Measurements from ENCODE around the gene ARID2.

ARID2 gene

DNA sequence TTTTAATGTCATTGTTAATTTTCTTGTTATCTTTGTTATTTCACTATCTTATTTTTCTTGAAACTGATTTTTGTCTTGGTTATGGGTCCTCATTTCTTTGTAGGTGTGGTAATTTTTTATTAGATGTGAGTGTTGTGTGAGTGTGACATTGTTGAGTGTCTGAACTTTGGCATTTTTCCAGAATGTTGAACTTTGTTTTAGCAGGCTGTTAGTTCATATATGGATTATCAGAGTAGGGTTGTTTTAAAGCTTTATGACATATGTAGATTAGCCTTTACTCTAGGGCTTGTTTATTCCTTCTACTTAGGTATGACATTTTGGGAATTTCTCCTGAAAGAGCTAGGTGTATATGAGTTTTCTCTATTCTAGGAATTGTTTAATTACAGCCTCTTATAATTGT, 103.9 kb downstream of the ARID2 start:
- Histone ChIP-seq H3K14ac (ENCODE audit: low read length) (no peak overlapping the region), H3K4me2 (ENCODE audit: insufficient read depth, low read length, poor library complexity, severe bottlenecking) (no peak overlapping the region), H3K4me1 (ENCODE audit: control insufficient read depth in 2 of 2, insufficient read depth in 1 of 2, low read depth in 1 of 2, low read length in 2 of 2) (no peaks in the 10 kb centered on the region), H3K4me3 (ENCODE audit: low read length in 2 of 2) (no peak overlapping the region), H3K36me3 (replicated peaks in 1 of 2; ENCODE audit: control insufficient read depth in 2 of 2, insufficient read depth in 2 of 2, low read length in 2 of 2) (peaks cover 5 to 85% of the 10 kb centered on the region in 2 donors), H2BK120ac (ENCODE audit: low read depth, low read length) (no peak overlapping the region), H2AK5ac (ENCODE audit: low read depth, low read length) (no peak overlapping the region), H3K9me3 (replicated peaks in 1 of 2; ENCODE audit: control insufficient read depth in 2 of 2, insufficient read depth in 1 of 2, low read depth in 1 of 2, low read length in 2 of 2) (peaks cover 0 to 32% of the 10 kb centered on the region in 2 donors), H2AFZ (ENCODE audit: low read length) (no peak overlapping the region), H4K8ac (ENCODE audit: low read depth, low read length) (no peak overlapping the region), H4K91ac (ENCODE audit: low read depth, low read length, poor library complexity) (no peak overlapping the region), H3K27me3 (ENCODE audit: control insufficient read depth in 3 of 3, insufficient read depth in 3 of 3, low read depth in 1 of 3, low read length in 3 of 3) (no peaks in the 10 kb centered on the region), H2BK12ac (ENCODE audit: low read length) (no peak overlapping the region), H3K9ac (ENCODE audit: low read depth, low read length, poor library complexity) (no peak overlapping the region), H2BK5ac (ENCODE audit: low read length) (no peak overlapping the region), H3K23ac (ENCODE audit: low read depth, low read length, poor library complexity) (no peak overlapping the region), H2BK15ac (ENCODE audit: low read length) (no peak overlapping the region), H3K4ac (ENCODE audit: low read length) (no peak overlapping the region), H3K18ac (ENCODE audit: low read length) (no peak overlapping the region), H3K27ac (replicated peaks; ENCODE audit: low read length) (no peak overlapping the region), H3K79me1 (ENCODE audit: low read depth, low read length) (no peaks in the 10 kb centered on the region)
- DNase-seq (ENCODE audit: low spot score): no peak

DNA sequence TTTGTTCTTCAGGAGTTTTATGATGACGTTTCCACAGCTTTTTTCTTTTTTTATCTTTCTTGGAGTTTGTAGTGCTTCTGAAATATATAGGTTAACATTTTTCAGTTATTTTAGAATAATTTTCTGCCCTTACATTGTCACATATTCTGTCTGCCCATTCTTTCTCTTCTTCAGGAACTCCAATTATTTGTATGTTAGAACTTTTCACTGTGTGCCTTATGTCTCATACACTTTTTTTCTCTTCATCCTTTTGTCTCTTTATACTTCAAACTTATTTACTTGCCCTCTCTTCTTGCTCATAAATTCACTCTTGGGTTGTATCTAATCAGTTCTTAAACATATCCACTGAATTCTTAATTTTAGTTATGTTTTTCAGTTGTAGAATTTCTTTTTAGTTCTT, 105.3 kb downstream of the ARID2 start:
- H2BK120ac ChIP-seq (ENCODE audit: low read depth, low read length): no peak overlapping the region
- H2BK12ac ChIP-seq (ENCODE audit: low read length): no peak overlapping the region
- H3K4me1 ChIP-seq (ENCODE audit: control insufficient read depth in 2 of 2, insufficient read depth in 1 of 2, low read depth in 1 of 2, low read length in 2 of 2): no peaks in the 10 kb centered on the region
- H3K4ac ChIP-seq (ENCODE audit: low read length): no peak overlapping the region
- peaks cover 0 to 24% of the 10 kb centered on the region in 2 donors for H3K9me3 ChIP-seq (replicated peaks in 1 of 2; ENCODE audit: control insufficient read depth in 2 of 2, insufficient read depth in 1 of 2, low read depth in 1 of 2, low read length in 2 of 2)
- no peak overlapping the region for H2AFZ ChIP-seq (ENCODE audit: low read length)
- H4K91ac ChIP-seq (ENCODE audit: low read depth, low read length, poor library complexity): no peak overlapping the region
- H3K79me1 ChIP-seq (ENCODE audit: low read depth, low read length): no peaks in the 10 kb centered on the region
- no CpG with 5 or more reads among the region's 1 CpG for WGBS, 2 donors (ENCODE audit: extremely low coverage in 2 of 2, insufficient read length in 2 of 2, insufficient replicate concordance in 1 of 2)
- H3K9ac ChIP-seq (ENCODE audit: low read depth, low read length, poor library complexity): no peak overlapping the region
- H3K27me3 ChIP-seq (ENCODE audit: control insufficient read depth in 3 of 3, insufficient read depth in 3 of 3, low read depth in 1 of 3, low read length in 3 of 3): no peaks in the 10 kb centered on the region
- no peak overlapping the region for H3K4me3 ChIP-seq (ENCODE audit: low read length in 2 of 2)
- H3K36me3 ChIP-seq (replicated peaks in 1 of 2; ENCODE audit: control insufficient read depth in 2 of 2, insufficient read depth in 2 of 2, low read length in 2 of 2): peaks cover 8 to 87% of the 10 kb centered on the region in 2 donors
- no peak overlapping the region for H3K27ac ChIP-seq (replicated peaks; ENCODE audit: low read length)
- H3K18ac ChIP-seq (ENCODE audit: low read length): no peak overlapping the region
- no peak overlapping the region for H3K23ac ChIP-seq (ENCODE audit: low read depth, low read length, poor library complexity)
- H2BK15ac ChIP-seq (ENCODE audit: low read length): no peak overlapping the region
- no peak overlapping the region for H2AK5ac ChIP-seq (ENCODE audit: low read depth, low read length)
- H2BK5ac ChIP-seq (ENCODE audit: low read length): no peak overlapping the region
- no peak overlapping the region for H3K4me2 ChIP-seq (ENCODE audit: insufficient read depth, low read length, poor library complexity, severe bottlenecking)
- no peak overlapping the region for H4K8ac ChIP-seq (ENCODE audit: low read depth, low read length)
- no peak overlapping the region for H3K14ac ChIP-seq (ENCODE audit: low read length)
- no peak for DNase-seq (ENCODE audit: low spot score)

DNA sequence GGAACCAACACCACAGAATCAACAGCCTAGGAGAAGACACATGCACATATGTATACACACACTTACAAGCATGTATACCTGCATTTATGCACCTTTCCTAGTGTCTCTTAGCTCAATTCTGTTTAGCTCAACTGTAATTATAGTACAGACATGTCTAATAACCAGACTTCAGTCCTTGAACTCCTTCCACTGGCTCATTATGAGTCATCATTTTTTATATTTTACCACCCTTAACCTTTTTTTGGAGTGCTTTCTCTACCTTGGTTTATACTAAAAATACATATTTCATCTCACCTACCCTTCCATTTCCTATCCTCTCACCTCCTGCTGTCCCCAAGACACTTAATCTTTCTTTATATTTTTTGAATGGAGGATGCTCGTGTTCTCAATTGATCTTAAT, 110.4 kb downstream of the ARID2 start:
- Histone ChIP-seq H2BK120ac (ENCODE audit: low read depth, low read length) (no peak overlapping the region), H2BK15ac (ENCODE audit: low read length) (no peak overlapping the region), H3K14ac (ENCODE audit: low read length) (no peak overlapping the region), H3K27me3 (ENCODE audit: control insufficient read depth in 3 of 3, insufficient read depth in 3 of 3, low read depth in 1 of 3, low read length in 3 of 3) (no peaks in the 10 kb centered on the region), H3K9ac (ENCODE audit: low read depth, low read length, poor library complexity) (no peak overlapping the region), H3K27ac (replicated peaks; ENCODE audit: low read length) (no peak overlapping the region), H4K8ac (ENCODE audit: low read depth, low read length) (no peak overlapping the region), H2BK12ac (ENCODE audit: low read length) (no peak overlapping the region), H3K4me3 (ENCODE audit: low read length in 2 of 2) (no peak overlapping the region), H3K23ac (ENCODE audit: low read depth, low read length, poor library complexity) (no peak overlapping the region), H3K4me2 (ENCODE audit: insufficient read depth, low read length, poor library complexity, severe bottlenecking) (no peak overlapping the region), H3K4ac (ENCODE audit: low read length) (no peak overlapping the region), H2BK5ac (ENCODE audit: low read length) (no peak overlapping the region), H2AK5ac (ENCODE audit: low read depth, low read length) (no peak overlapping the region), H2AFZ (ENCODE audit: low read length) (no peak overlapping the region), H3K9me3 (replicated peaks in 1 of 2; ENCODE audit: control insufficient read depth in 2 of 2, insufficient read depth in 1 of 2, low read depth in 1 of 2, low read length in 2 of 2) (peaks cover 0 to 1% of the 10 kb centered on the region in 2 donors), H3K4me1 (ENCODE audit: control insufficient read depth in 2 of 2, insufficient read depth in 1 of 2, low read depth in 1 of 2, low read length in 2 of 2) (no peaks in the 10 kb centered on the region), H3K79me1 (ENCODE audit: low read depth, low read length) (peaks cover 2% of the 10 kb centered on the region), H4K91ac (ENCODE audit: low read depth, low read length, poor library complexity) (no peak overlapping the region), H3K18ac (ENCODE audit: low read length) (no peak overlapping the region), H3K36me3 (replicated peaks in 1 of 2; ENCODE audit: control insufficient read depth in 2 of 2, insufficient read depth in 2 of 2, low read length in 2 of 2) (peaks cover 12 to 90% of the 10 kb centered on the region in 2 donors)
- DNase-seq (ENCODE audit: low spot score): no peak
- no CpG with 5 or more reads among the region's 1 CpG for WGBS, 2 donors (ENCODE audit: extremely low coverage in 2 of 2, insufficient read length in 2 of 2, insufficient replicate concordance in 1 of 2)

DNA sequence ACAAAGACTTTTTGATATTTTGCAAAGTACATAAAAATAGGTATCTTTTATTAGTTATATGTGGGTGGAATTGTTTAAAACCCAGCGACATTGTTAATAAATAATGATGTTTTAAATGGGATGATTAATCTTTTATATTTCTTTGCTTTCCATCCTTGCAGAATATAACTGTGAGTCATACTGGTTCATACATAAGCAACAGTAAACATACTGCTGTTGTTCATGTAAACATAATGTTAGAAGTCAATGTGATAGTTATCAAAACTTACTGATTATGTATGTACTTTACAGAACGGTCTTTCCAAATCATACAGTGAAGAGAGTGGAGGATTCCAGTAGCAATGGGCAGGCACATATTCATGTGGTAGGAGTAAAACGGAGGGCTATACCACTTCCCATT, 119.8 kb downstream of the ARID2 start:
- Histone ChIP-seq H3K18ac (ENCODE audit: low read length) (no peak overlapping the region), H3K14ac (ENCODE audit: low read length) (no peak overlapping the region), H3K9ac (ENCODE audit: low read depth, low read length, poor library complexity) (no peak overlapping the region), H4K8ac (ENCODE audit: low read depth, low read length) (no peak overlapping the region), H3K27me3 (ENCODE audit: control insufficient read depth in 3 of 3, insufficient read depth in 3 of 3, low read depth in 1 of 3, low read length in 3 of 3) (no peaks in the 10 kb centered on the region), H3K4me3 (ENCODE audit: low read length in 2 of 2) (no peak overlapping the region), H2AFZ (ENCODE audit: low read length) (no peak overlapping the region), H4K91ac (ENCODE audit: low read depth, low read length, poor library complexity) (no peak overlapping the region), H3K4ac (ENCODE audit: low read length) (no peak overlapping the region), H3K9me3 (replicated peaks in 1 of 2; ENCODE audit: control insufficient read depth in 2 of 2, insufficient read depth in 1 of 2, low read depth in 1 of 2, low read length in 2 of 2) (no peaks in the 10 kb centered on the region), H2BK12ac (ENCODE audit: low read length) (no peak overlapping the region), H3K23ac (ENCODE audit: low read depth, low read length, poor library complexity) (no peak overlapping the region), H3K27ac (replicated peaks; ENCODE audit: low read length) (no peak overlapping the region), H3K4me1 (ENCODE audit: control insufficient read depth in 2 of 2, insufficient read depth in 1 of 2, low read depth in 1 of 2, low read length in 2 of 2) (no peaks in the 10 kb centered on the region), H3K79me1 (ENCODE audit: low read depth, low read length) (no peaks in the 10 kb centered on the region), H2BK5ac (ENCODE audit: low read length) (no peak overlapping the region), H3K36me3 (replicated peaks in 1 of 2; ENCODE audit: control insufficient read depth in 2 of 2, insufficient read depth in 2 of 2, low read length in 2 of 2) (peaks cover 34 to 100% of the 10 kb centered on the region in 2 donors), H2BK15ac (ENCODE audit: low read length) (no peak overlapping the region), H3K4me2 (ENCODE audit: insufficient read depth, low read length, poor library complexity, severe bottlenecking) (no peak overlapping the region), H2AK5ac (ENCODE audit: low read depth, low read length) (no peak overlapping the region), H2BK120ac (ENCODE audit: low read depth, low read length) (no peak overlapping the region)
- DNase-seq (ENCODE audit: low spot score): no peak
- WGBS, 2 donors (ENCODE audit: extremely low coverage in 2 of 2, insufficient read length in 2 of 2, insufficient replicate concordance in 1 of 2): no CpG with 5 or more reads among the region's 3 CpGs
